GM18870 (cell line): ENCODE data around the gene LARP6.
"Not testable (repeated sequence)": the region's sequence is repeated elsewhere in the genome, so short reads cannot be mapped to it uniquely, and the experiment has no call there.

Source experiments
- ATAC-seq: cut with Tn5 transposase; IDR thresholded peaks from one replicate; pipeline ENCODE4 v1.9.1; 2021; ENCODE audit warnings: moderate library complexity; ENCODE audit not compliant: unreplicated experiment

LARP6 gene

DNA sequence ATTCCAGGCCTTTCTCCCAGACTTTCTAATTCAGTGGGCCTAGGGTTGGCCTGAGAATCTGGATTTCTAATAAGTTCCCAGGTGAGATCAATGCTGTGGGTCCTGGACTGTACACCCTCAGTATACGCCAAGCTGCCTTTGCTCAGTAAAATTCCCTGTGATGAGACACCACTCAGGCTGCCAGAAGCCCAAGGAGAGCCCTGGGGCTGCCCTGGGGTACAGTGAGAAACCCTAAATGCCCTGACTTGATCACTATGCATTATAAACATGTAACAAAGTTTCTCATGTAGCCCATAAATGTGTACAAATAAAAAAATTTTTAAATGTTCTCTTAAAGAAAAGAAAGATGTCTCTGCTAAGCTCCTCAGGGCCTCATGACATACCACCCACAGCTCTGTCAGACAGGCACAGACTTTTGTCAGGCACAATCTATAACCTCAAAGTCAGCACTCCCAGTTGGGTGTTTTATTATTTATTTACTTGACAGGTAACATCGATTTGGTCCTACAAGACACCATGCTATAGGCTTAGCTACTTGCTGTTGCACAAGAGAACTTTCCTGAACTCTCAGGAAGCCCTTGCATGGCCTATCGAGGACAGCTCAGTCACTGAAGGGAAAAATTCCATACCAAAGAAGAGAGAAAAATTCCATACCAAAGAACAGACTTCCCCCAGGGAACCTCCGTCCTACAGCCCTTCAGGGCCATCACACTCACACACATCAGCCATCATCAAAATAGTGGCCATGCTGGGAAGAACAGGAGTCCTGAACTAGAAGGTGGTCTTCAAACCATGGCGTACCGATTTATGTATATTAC lies 22.7 kb downstream of the LARP6 start:
- ATAC-seq, result no peak

DNA sequence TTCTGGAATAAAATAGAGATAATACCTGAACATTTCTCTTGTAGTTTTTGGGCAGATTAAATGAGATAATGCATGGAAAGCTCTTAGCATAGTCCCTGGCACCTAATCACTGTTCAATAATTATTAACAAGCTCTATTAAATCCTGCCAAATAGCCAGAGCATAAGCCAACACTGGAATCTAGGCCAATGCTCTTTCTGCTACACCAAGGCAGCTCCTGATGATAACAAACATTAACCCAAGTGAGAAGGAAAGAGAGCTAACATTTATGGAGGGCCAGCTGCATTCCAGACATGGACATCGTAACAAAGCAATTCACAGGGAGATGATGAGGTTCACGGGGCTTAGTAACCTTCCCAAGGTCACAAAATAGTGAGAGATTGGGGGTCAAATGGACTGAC lies 23.3 kb downstream of the LARP6 start:
- ATAC-seq, result no peak

DNA sequence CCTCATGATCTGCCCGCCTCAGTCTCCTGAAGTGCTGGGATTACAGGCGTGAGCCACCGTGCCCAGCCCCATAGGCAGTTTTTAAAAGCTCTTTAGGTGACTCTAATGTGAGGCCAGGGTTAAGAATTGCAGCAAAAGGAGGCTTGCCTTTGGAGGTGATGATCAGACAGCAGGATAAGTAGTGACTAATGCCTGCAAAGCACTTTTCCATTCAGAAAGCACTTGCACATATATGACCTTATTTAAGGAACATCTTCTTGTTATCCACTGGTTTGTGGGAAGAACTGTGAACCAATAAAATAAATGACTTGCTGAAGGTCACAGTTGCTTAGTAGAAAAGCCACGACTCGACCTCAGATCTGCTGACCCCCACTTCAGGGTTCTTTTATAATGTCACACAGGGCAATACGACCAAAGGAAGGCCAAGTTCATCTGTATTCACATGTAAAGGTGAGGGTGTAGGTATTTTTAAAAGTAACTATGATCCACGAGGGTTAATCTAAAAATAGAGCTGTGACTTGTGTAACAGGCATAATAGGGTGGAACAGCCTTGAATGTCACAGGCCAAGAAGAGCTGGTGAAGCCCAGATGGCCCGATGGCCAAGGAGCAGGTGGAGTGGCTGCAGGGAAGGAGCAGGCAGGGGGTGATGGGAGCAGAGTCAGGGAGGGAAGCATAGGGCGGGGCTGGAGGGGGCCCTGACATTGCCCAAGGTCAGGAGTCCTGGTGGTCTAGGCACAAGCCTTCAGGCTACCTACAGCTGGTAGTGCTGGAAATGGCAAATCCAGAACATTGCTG lies 24.4 kb downstream of the LARP6 start:
- no peak for ATAC-seq

DNA sequence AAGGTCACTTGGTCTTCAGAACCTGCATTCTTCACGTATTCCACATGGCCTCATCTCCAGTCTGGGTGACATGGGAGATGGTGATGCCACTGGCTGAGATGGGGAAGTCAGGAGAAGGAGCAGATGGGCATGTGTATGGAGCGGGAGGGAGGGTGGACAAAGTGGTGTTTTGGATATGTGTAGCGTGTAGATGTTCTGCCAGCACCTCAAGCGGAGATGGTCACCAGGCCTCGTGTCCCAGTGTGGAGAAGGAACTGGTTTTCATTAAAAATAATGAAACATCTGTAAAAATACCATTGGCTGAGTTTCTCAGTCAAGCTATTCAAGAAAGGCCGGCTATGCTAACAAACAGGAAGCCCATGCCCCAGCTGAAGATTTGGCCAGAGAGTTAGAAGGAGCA lies 26.2 kb downstream of the LARP6 start:
- no peak for ATAC-seq

DNA sequence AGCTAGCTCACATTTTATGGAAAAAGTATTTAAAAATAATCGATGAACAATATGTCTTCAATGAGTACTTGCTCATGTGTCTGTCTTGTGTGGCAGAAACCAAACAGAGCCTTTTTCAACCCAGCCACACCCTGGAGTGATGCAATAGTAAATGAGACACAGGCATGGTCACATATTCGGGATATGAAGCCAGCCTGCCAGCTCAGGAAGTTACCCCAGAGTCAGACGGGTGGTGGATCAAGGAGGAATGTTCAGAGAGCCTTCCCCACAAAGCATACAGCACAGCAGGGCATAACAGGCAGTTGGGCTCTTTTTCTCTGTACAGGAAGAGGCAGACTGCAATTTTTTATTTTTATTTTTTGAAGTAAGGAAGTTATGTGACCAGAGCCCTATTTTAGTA lies 27.3 kb downstream of the LARP6 start:
- no peak for ATAC-seq

DNA sequence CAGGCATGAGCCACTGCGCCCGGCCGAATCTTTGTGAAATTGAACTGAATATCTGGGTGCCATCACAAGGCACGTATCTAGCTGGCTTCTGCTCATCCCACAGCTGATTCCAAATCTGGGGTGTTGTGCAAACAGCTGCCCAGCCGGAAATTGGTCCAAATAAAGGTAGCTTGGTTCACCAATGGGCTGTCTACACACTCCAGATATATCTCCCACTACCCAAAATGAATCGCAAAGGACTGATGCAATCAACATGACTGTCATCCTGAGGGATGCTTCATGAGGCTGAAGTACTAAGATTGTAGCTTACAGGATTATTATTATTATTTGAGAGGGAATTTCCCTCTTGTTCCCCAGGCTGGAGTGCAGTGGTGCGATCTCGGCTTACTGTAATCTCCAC lies 28.1 kb downstream of the LARP6 start:
- ATAC-seq, result no peak

DNA sequence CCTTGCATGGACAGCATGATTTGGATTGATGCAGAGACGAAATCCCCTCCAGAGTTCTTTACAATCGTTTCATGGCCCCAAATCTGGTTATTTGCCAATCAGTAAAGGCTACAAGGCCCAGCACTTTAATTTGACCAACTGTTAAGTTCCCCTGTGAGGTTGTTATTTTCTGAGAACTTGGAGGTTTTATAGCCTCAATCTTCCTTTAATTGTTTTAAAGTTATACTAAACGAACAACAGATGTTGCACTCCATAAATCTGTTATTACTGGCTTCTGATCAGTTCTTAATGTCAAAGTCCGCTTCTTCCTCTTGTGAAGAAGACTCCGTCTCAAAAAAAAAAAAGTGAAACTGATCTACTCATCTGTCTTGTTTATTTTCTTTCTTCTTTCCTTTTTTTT lies 30.8 kb downstream of the LARP6 start:
- ATAC-seq, result no peak

DNA sequence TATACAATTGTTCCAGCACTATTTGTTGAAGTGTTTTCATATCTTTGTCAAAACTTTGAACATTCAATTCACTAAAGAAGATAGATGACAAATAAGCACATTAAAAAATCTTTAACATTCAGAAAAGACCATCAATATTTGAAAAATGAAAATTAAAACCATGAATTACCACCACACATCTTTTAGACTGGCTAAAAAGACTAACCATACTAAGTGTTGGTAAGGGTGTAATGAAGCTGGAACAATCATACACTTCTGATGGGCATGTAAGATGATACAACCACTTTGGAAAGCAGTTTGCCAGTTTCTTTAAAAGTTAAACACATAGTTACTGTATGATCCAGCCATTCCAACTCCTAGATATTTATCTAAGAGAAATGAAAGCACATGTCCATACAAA lies 33.7 kb downstream of the LARP6 start:
- ATAC-seq, result no peak

DNA sequence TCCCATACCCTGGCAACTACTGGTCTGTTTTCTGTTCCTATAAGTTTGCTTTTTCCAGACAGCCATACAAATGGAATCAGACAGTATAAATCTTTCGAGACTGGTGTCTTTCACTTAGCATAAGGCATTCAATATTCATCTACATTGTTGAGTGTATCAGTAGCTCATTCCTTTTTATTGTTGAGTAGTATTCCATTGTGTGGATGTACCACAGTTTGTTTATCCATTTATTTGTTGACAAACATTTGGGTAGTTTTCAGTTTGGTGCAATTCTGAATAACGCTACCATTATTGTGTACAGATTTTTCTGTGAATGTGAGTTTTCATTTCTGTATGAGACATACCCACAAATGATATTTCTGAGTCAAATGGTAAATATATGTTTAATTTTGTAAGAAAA lies 35.4 kb downstream of the LARP6 start:
- no peak for ATAC-seq

DNA sequence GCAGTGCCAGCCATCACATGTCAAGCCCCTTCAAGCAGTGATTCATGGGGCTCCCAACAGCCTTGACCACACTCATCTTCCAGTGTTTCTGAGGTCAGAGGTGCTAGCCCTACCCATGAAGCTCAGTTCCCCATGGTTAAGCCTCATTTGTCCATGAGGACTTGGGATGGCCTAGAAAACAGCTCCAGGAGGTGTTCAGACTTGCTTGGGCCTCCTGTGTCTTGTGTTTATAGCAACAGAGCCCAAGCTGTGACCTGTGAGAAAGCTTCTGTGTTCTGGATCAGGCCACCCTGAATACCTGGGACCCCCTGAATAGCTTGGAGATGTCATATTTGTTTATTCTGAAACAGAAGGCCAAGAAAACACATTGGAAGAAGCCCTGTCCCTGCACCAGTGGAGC lies 36.7 kb downstream of the LARP6 start:
- no peak for ATAC-seq

DNA sequence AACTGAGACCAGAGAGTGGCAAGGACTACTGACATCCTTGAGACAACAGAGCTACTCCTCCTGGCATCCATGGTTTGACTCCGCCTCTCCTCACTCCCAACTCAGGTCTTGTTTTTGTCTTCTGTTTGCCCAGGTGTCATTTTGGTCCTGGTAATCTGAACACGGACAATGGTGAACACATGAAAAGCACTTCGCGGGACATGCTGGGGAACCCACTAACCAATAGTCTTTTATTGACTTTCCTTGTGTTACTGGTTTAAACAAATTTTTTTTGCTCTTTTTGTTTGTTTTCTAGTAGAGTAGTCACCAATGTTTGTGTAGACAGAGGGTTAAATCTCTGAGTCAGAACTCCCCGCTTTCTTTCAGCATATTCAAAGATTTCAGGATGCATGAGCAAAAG lies 38.4 kb downstream of the LARP6 start:
- no peak for ATAC-seq

DNA sequence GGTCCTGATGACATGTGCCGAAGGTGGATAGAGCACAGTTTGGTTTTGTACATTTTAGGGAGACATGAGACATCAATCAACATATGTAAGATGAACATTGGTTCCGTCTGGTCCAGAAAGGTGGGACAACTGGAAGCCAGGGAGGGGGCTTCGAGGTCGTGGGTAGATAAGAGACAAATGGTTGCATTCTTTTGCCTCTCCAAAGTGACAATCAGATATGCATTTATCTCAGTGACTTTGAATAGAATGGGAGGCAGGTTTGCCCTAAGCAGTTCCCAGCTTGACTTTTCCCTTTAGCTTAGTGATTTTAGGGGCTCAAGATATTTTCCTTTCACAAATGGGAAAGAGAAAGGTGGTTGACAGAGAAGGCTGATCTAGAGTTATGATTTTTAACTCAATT lies 38.9 kb downstream of the LARP6 start:
- not testable (repeated sequence) for ATAC-seq

DNA sequence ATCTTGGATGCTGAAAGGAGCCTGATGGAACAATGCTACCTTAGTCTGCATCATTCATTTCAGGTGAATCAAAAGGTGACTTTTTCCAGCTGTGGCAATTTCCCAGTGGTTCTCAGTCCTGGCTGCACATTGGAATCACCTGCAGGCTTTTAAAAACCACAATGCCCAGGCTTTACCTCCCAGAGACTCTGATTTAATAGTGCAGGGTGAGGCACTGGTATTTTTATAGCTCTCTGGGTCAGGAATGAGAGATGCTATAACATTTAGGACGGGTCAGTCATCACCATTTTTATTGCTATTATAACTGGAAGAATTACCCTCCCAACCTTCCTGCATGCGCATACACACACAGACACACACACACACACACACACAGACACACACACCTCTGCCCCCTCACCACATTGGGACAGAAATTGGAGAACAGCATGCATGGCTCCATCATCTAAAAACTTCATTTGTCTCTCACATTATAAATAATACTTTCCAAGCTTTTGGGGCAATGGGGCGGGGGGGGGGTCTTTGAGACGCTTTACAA lies 41.1 kb downstream of the LARP6 start:
- no peak for ATAC-seq

DNA sequence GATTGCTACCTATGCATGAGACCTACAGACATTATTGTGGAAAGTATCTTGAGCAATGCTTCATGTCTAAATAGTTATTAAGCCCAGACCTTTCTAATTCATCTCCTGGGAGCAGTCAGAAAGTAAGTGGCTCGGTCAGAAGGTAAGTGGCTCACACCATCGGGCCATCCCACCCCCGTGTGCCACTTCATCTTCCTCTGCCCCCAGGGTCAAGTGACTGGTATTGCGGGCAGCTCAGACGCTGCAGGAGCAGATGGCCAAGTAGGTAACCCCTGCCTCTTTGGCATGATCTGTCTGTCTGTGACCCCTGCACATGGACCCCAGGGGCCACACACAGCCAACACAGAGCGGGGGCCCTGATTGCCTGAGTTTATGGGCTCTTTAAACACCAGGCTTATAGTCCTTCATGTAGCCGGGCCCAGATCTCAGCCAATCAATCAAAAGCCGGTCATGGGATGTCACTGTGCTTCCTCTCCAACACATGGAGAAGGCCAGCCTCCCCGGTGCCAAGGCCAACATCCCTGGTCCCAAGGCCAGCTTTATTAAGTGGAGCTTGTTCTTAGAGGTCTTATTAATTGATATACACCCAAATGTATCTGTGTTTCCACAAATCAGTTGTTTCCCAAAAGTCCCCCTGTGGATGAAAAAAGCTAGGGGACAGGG lies 42.9 kb downstream of the LARP6 start:
- ATAC-seq, result no peak

DNA sequence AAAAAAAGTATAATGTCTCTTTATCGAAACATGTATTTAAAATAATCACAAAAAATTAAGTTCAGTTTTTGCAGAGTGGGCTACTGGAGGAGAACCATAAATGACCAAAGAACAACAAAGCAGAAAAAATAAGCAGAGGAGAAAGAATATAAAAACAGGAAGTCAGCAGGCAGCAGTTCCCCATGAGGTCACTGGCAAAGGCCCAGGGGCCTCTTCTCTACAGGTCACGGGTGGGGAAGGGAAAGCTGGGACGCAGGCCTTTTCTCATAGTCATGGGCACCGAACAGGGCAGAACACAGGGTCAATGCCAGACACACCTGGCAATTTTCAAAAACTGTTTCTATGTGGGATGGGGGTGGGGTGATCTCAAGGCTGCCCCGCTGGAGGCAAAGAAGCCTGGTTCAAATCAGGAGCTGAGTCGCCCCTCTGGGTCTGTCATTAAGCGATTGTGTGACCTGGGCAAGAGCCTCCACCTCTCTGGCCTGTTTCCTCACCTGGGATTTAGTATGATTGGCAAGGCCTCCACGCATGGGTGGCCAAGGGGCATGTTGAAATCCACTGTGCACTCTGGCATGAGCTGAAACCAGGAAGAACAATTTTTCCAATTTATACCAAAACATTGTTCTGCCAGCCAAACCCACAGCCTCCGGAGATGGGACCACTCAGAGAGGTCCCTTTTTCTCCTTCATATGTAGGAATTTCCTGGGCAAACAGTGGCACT lies 46.8 kb downstream of the LARP6 start:
- ATAC-seq, result no peak

DNA sequence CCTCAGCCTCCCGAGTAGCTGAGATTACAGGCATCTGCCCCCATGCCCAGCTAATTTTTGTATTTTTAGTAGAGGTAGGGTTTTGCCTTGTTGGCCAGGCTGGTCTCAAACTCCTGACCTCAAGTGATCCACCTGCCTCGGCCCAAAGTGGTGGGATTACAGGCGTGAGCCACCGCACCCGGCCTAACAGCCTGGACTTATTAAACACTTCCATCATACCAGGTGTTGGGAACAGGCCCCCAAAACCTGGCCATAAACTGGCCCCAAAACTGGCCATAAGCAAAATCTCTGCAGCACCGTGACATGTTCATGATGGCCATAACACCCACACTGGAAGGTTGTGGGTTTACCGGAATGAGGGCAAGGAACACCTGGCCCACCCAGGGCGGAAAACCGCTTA lies 49.6 kb downstream of the LARP6 start:
- ATAC-seq, result not testable (repeated sequence)

DNA sequence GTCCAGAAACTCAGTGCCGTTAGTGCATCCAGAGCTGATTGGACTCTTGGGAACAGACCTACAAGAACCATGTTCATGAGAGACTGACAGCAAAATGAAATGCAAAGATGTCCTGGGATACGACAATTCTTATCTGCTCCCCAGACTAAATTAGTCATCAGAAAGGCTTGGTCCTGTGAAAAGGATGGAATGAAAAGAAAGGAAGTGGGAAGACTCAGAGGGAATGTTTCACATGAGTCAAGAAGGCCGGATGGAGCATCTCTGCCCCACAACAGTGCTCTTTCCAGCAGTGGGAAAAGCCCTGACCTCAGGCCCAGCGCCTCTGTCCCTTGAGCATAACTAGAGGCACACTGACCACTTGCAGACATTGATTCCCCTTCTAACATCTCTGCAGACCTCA lies 51.3 kb downstream of the LARP6 start:
- ATAC-seq, result no peak

DNA sequence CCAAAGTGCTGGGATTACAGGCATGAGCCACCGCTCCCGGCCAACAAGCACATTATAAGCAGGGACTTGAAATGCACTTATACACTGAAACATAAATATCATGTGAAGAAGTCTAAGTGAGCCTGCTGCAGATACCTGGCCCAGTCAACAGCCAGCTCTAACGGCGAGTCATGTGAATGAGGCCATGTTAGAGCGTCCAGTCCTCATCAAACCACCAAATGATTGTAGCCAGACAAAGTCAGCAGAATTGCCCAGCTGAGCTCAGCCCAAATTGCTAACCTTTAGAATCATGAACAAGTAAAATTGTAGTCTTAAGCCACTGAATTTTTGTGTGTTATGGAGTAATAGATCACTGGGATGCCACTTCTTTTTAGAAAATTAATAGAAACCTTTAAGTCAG lies 52.8 kb downstream of the LARP6 start:
- no peak for ATAC-seq

DNA sequence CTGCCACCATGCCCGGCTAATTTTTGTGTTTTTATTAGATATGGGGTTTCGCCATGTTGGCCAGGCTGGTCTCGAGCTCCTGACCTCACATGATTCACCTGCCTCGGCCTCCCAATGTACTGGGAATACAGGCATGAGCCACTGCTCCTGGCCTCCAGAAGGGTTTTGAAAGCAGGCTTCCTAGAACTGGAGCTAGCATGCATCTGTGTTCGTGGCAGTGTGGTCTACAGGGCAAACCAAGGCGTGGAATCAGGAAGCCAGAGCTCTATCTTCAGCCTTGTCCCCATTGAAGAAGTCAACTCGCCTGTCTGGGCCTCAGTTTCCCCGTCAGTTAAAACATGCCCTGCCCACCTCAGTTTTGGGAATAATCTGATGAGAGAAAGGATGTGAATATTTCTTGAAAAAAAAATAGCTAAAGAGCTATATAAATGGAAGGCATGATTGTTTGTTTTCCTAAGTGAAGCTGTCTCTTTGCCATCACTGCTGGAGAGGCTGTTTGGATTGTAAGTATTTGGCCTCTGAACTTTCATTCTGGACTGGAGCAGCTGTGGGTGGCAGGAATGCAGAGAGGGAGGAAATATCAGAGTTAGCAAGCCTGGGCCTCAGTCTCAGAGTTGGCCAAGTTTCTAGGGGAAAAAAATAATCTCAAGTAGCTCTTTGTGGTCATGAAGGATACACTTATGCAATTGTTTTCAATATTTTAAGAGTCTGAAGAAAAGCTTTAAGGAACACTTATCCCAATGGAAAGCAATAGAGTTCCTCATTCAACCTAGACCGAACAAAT lies 54.1 kb downstream of the LARP6 start:
- ATAC-seq, result no peak

DNA sequence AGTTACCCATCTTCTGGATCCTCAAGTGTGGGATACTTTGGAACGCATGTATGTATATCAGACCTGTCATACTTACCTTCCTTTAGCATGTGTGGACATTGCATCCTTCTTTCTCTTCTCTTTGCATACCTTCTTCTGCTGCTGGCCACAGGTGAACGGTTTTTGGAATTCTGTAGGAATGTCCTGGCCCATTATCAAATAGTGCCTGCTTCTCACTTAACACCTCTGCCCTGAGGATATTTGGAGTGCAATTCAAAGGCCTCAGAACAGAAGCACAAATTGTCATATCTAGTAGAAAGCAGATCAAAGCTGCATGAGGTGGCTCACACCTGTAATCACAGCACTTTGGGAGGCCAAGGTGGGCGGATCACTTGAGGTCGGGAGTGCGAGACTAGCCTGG lies 56.5 kb downstream of the LARP6 start:
- no peak for ATAC-seq
